Heart left ventricle (tissue), 16 donors: ENCODE results near the gene SPEM3. TPM values are rescaled to one million over a fixed set of nuclear protein-coding genes. Genes with fewer than 3 reads are reported as not detected.

Source experiments
- ATAC-seq, 4 donors: fragments of 200-7000 bp; cut with Tn5 transposase; one replicate each; pipeline ENCODE4 v1.9.1; 2020 to 2022; ENCODE audit warnings: moderate library complexity in 4 of 4, mild to moderate bottlenecking in 3 of 4, moderate number of reproducible peaks in 1 of 4
- DNase-seq, 5 donors: peaks; one replicate each; pipeline ENCODE4 v3.0.0-alpha.2; 2020
- H3K27ac ChIP-seq, 12 donors: fragments of 200-600 bp; sonication (generic) in 4 of 12; one replicate each; pipeline versions ENCODE4 v1.5.0 to v1.8.0; 2016 to 2022; ENCODE audit warnings: mild to moderate bottlenecking in 2 of 12
- H3K27me3 ChIP-seq, 9 donors: fragments of 200-600 bp; sonication (generic) in 2 of 9; one replicate each; pipeline versions ENCODE4 v1.5.1 to v1.8.0; 2016 to 2022; ENCODE audit warnings: mild to moderate bottlenecking in 3 of 9
- H3K36me3 ChIP-seq, 9 donors: fragments of 200-600 bp; sonication (generic) in 2 of 9; one replicate each; pipeline versions ENCODE4 v1.5.0 to v1.8.0; 2018 to 2022; ENCODE audit warnings: mild to moderate bottlenecking in 2 of 9
- H3K4me1 ChIP-seq, 12 donors: fragments of 200-600 bp; sonication (generic) in 4 of 12; one replicate each; pipeline versions ENCODE4 v1.5.0 to v1.8.0; 2016 to 2022; ENCODE audit warnings: mild to moderate bottlenecking in 3 of 12
- H3K4me3 ChIP-seq, 12 donors: fragments of 200-600 bp; sonication (generic) in 4 of 12; one replicate each; pipeline versions ENCODE4 v1.5.0 to v1.8.0; 2017 to 2022; ENCODE audit warnings: mild to moderate bottlenecking in 9 of 12, moderate library complexity in 4 of 12
- H3K9me3 ChIP-seq, 12 donors: fragments of 200-600 bp; sonication (generic) in 4 of 12; one replicate each; pipeline versions ENCODE4 v1.5.0 to v1.8.0; 2016 to 2022; ENCODE audit warnings: mild to moderate bottlenecking in 1 of 12
- POLR2A ChIP-seq, 2 donors: fragments of 450-650 bp; IDR thresholded peaks; one replicate each; pipeline ENCODE4 v1.6.1; 2017; ENCODE audit warnings: antibody characterized with exemption in 2 of 2, mild to moderate bottlenecking in 2 of 2, moderate library complexity in 2 of 2
- WGBS, 4 donors: extraction: QIAGEN DNeasy Blood & Tissue Kit in 2 of 4; methylation state at CpG; one replicate each; pipeline versions ENCODE4 v1.1.5 to v1.1.7; 2013 to 2018; 5-methylcytosine and 5-hydroxymethylcytosine counted together
- intact Hi-C, 10 donors: fragments of 100-400 bp; cut with DNase I; formaldehyde crosslinking; loops; one replicate each; pipeline versions ENCODE4 v1.11.1 to v1.14.2; 2022
- polyA plus RNA-seq, 2 donors: library from polyadenylated mRNA; stranded (reverse); fragments of 200-250 nt; gene quantifications; one replicate each; pipeline ENCODE4 v1.2.3, GENCODE V29; 2013
- total RNA-seq, 9 donors: library from RNA; depleted of rRNA in 2 of 9; stranded (reverse); fragments of >200 nt in 2 of 9; fragmentation: NEBNext Ultra II Directional in 3 of 9; extraction: Animal tissue kit (Norgen Biotek cat#: 25700) in 3 of 9; gene quantifications; one replicate each; pipeline versions ENCODE4 v1.1.0 to v1.2.4, GENCODE V29; 2016 to 2023
- TF ChIP-seq, protein P1 (sequence below), 12 donors: fragments of 200-600 bp; sonication (generic) in 4 of 12; IDR thresholded peaks; one replicate each; pipeline versions ENCODE4 v1.5.0 to v1.8.0; 2018 to 2022; ENCODE audit warnings: antibody characterized with exemption in 12 of 12, mild to moderate bottlenecking in 5 of 12
- donor health status: ischemic (EF 13 %, LVEDD 7.1; RV severe dilation, severe dysfunction).
- donor health status: healthy with polysubstance abuse.
- donor health status: DM: no; HTN: yes; CAD: no.
- donor health status: DM: no; HTN: no; CAD: no.
- donor health status: ischemic (EF 25% LVEDD 6.9; RV normal size, moderate dysfunction).
- donor health status: ischemic (EF 25% LVEDD 5.7; RV mildly dilated, moderate dysfunction).
- donor health status: healthy.
- donor health status: DM: yes; HTN: yes; CAD: no.
- donor health status: ischemic (EF 35%, LVEDD 5.7; RV mildly dilated, moderate dysfunction).
- donor health status: nonischemic (EF 11% LVEDD 7.7; RV severe dilation, severe dysfunction).
- donor health status: DM: yes; HTN: yes; CAD: no.
- donor health status: PGD.
- donor health status: ischemic (EF 29% LVEDD 5.4; RV normal size, mild dysfunction).
- donor health status: nonischemic (EF 23%, LVEDD 6.1; RV moderate dilation, normal function).

The SPEM3 gene
- total and polyA plus RNA-seq, 11 donors, result not detected

DNA sequence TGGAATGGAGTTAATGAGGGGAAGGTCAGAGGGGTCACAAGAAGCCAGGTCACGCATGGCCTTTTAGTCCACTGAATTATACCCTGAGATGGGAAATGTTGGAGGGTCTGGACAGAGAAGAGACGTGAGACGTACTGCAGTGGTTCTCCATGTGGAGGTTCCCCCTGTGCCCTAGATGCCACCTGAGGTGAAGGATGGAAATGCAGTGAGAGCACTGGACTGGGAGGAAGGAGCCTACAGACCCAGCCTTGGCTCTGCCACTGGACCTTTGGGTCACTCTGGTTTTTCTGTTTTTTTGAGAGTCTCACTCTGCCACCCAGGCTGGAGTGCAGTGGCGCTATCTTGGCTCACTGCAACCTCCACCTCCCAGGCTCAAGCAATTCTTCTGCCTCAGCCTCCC, 32.5 kb upstream of the SPEM3 start:
- ATAC-seq (no peak), DNase-seq (no peak)
- Histone ChIP-seq H3K4me1 (peaks cover 0 to 23% (median 17%) of the 10 kb centered on the region in 12 donors), H3K36me3 (peaks cover 0 to 17% (median 8%) of the 10 kb centered on the region in 9 donors), H3K9me3 (no peaks in the 10 kb centered on the region), H3K27me3 (no peaks in the 10 kb centered on the region), H3K27ac (no peak overlapping the region), H3K4me3 (no peak overlapping the region)
- TF ChIP-seq, protein P1, sequence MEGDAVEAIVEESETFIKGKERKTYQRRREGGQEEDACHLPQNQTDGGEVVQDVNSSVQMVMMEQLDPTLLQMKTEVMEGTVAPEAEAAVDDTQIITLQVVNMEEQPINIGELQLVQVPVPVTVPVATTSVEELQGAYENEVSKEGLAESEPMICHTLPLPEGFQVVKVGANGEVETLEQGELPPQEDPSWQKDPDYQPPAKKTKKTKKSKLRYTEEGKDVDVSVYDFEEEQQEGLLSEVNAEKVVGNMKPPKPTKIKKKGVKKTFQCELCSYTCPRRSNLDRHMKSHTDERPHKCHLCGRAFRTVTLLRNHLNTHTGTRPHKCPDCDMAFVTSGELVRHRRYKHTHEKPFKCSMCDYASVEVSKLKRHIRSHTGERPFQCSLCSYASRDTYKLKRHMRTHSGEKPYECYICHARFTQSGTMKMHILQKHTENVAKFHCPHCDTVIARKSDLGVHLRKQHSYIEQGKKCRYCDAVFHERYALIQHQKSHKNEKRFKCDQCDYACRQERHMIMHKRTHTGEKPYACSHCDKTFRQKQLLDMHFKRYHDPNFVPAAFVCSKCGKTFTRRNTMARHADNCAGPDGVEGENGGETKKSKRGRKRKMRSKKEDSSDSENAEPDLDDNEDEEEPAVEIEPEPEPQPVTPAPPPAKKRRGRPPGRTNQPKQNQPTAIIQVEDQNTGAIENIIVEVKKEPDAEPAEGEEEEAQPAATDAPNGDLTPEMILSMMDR (IDR thresholded peaks at IDR 0.05), result no peak
- no peak for TF ChIP-seq POLR2A (IDR thresholded peaks at IDR 0.05)
- 90 to 96% (median 92%) methylated on average over 4 of the region's 4 CpGs for WGBS, 4 donors
- intact Hi-C loops, result no loop called here

DNA sequence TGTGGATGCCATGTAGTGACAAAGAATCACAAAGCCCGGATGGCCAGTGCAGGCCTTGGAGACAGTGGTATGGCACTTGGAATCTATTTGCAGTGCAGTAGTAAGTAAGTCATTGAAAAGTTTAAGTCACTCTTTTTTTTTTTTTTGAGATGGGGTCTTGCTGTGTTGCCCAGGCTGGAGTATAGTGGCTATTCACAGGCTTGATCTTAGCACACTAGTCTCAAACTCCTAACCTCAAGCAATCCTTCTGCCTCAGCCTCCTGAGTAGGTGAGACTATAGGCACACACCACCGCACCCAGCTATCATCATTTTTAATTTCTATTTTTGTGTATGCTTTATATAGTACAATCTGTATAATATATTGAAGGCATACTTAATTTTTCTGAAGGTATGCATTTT, 30.0 kb upstream of the SPEM3 start:
- no peak for DNase-seq
- Histone ChIP-seq H3K4me3 (no peak overlapping the region), H3K27me3 (no peaks in the 10 kb centered on the region), H3K36me3 (no peaks in the 10 kb centered on the region), H3K4me1 (peaks cover 5 to 31% (median 22%) of the 10 kb centered on the region in 12 donors), H3K9me3 (no peaks in the 10 kb centered on the region), H3K27ac (no peak overlapping the region)
- 83 to 89% (median 87%) methylated on average over 2 of the region's 2 CpGs for WGBS, 4 donors
- intact Hi-C loops, result no loop called here
- ATAC-seq, result no peak
- TF ChIP-seq, protein P1 (IDR thresholded peaks at IDR 0.05), result no peak
- no peak for TF ChIP-seq POLR2A (IDR thresholded peaks at IDR 0.05)

DNA sequence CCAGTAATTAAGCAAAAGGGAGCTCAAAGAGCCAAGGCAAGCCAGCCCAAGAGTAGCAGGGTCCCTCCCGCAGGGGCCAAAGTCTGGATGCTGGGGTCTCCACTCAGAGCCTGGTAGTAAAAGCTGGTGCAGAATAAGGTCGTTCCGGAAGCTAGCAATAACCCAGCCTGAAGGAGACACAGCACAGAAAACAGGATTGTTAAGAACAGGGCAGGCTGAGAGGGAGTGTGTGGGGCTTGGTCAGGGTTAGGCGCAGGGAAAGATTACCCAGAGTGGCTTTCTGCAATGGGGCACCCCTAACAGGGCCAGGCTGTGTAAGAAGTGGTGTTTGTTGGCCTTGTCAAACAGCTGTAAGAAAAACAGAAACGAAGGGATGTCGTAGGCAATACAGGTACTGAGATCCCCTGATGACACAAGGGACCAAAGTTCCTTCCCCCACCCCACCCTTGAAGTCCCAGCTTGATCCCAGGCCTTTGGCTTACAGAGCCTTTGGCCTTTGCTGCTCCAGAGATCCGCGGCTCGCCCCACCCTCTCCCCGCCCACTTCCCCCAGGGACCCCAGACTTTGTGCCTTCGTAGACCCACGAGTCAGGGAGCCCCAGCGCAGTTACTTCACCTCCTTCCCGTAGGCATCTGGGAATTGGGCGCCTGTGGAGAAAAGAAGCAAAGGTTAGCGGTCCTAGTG, 25.5 kb upstream of the SPEM3 start:
- Histone ChIP-seq H3K36me3 (no peaks in the 10 kb centered on the region), H3K4me3 (peak overlapping the region; percentile 35 to 88 (median 69)), H3K4me1 (peaks cover 5 to 34% (median 17%) of the 10 kb centered on the region in 12 donors), H3K27me3 (peaks cover 0 to 5% (median 0%) of the 10 kb centered on the region in 9 donors), H3K27ac (peak overlapping the region; percentile 83 to 98 (median 92)), H3K9me3 (no peaks in the 10 kb centered on the region)
- peak in 4 of 5 donors; percentile 67 to 77 (median 74) for DNase-seq
- TF ChIP-seq POLR2A (IDR thresholded peaks at IDR 0.05), result no peak
- TF ChIP-seq, protein P1 (IDR thresholded peaks at IDR 0.05), result no peak
- WGBS, 4 donors, result 6 to 19% (median 10%) methylated on average over 10 to 16 of the region's 16 CpGs
- intact Hi-C loops, result loop anchor here in 5 of 10 donors (2.0 to 5.0 kb wide), 4 partner anchors 34 to 79 kb away; partner anchors contain the start of genes KCTD11 (in 2 of the 5), FGF11 (in 1 of the 5), POLR2A (in 1 of the 5) and SLC35G6 (in 1 of the 5)
- ATAC-seq, result peak; percentile 1 to 13 (median 6)

DNA sequence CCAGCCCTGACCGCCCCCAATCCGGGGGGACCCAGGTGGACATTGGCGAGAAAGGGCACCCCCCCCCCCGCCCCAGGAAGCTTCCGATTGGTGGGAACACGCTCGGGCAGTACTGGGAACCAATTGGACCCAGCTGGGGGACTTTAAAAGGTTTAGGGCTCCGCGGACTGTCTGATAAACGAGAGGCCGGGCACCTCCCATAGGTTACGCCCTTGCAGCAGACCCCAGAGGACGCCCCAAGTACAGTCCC, 25.0 kb upstream of the SPEM3 start:
- peaks cover 0 to 4% (median 0%) of the 10 kb centered on the region in 9 donors for H3K36me3 ChIP-seq
- H3K27ac ChIP-seq, result peak overlapping the region; percentile 83 to 98 (median 92)
- intact Hi-C loops, result loop anchor here in 5 of 10 donors (2.0 to 5.0 kb wide), 4 partner anchors 34 to 79 kb away; partner anchors contain the start of genes KCTD11 (in 2 of the 5), FGF11 (in 1 of the 5), POLR2A (in 1 of the 5) and SLC35G6 (in 1 of the 5)
- WGBS, 4 donors, result 0% methylated on average over 3 to 13 of the region's 13 CpGs
- no peaks in the 10 kb centered on the region for H3K9me3 ChIP-seq
- peak; percentile 30 to 64 (median 59) for ATAC-seq
- TF ChIP-seq, protein P1 (IDR thresholded peaks at IDR 0.05), result no peak
- no peak for TF ChIP-seq POLR2A (IDR thresholded peaks at IDR 0.05)
- DNase-seq, result no peak
- H3K27me3 ChIP-seq, result peaks cover 0 to 5% (median 0%) of the 10 kb centered on the region in 9 donors
- H3K4me3 ChIP-seq, result peak overlapping the region; percentile 35 to 88 (median 69)
- peaks cover 5 to 34% (median 17%) of the 10 kb centered on the region in 12 donors for H3K4me1 ChIP-seq
